Urothelium cell line (cell line): Measurements from ENCODE around the gene PTPRT.
A peak's percentile ranks its signal among the peaks of the same experiment; 100 is the strongest.

Experiments
- DNase-seq: peaks from one replicate; pipeline ENCODE4 v3.0.0; 2011; ENCODE audit warnings: low spot score, mixed read lengths
- FAIRE-seq: peaks from 2 replicates; lab custom pipeline; 2011; peaks lifted over from hg19 to GRCh38; lab: Jason Lieb, UNC

PTPRT gene

DNA sequence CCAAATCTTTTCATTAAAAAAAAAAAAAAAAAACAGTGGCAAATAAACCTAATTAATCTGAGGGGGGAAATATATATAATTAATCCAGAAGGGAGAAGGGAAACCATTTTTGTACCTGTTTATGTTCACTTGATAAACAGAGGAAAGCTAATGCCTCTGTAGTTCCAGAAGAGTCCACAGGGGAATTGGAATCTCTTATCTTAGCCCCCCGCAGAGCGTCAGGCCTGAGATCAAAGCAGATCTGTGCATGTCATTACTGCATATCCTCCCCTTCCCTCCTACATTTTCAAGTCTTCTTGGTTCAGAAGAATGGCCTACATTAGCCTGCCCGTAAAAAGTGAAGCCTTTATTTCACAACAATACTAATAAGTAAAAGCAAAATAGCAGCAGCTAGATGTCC, 157.2 kb downstream of the PTPRT start:
- no peak for DNase-seq
- no peak for FAIRE-seq

DNA sequence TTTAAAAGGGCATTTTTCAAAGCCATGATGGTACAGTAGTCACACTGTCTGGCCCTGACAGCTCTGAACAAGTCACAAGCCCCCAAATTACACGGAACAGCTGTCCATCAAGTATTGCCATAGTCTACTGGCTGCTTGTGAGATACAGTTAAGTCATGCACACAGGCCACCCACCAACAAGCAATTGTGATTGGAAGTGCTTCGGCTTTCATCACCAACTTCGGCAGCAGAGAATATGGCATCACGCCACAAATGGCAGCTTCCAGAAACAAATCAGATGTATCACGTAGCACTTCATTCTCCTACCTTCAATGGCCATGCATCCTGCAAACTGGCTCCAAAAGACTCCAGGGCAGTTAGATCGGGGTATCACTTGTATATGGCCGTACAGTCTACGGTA, 160.5 kb downstream of the PTPRT start:
- no peak for FAIRE-seq
- DNase-seq: no peak

DNA sequence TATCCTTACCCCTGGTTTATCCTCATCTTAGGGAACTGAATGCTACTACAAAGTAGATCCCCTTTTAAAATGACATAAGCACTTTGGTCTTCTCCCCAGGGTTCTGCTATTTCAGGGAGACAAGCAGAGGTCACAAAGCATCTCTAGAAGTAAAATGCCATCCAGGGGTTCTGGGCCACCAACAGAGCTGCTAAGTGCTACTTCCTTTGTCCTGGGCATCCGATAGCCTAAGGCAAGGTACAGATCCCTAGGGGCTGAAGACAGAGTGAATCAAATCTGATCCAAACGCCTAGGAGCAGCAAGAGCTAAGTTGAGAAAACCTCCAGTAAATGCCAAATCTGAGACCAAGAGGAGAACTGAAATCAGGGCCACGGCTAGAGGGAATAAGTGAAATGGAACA, 161.2 kb downstream of the PTPRT start:
- FAIRE-seq (no peak), DNase-seq (no peak)

DNA sequence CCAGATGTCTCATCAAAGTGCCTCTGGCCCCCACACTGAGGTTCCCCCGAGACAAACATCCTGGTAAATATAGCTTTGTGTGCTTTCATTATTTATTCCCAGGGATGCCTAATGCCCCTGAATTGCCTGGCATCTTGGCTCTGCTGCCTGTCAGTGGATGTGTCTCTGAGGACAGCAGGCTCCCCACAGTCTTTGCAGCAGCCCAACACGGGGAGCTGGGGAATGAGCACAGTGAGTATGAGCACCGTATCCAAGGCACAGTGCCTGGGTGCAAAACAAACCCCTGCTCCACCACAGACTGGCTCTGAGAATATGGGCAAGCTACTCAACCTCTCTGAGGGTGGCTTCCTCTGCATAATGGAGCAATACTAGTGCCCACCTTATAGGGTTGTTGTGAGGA, 165.9 kb downstream of the PTPRT start:
- no peak for FAIRE-seq
- DNase-seq: no peak

DNA sequence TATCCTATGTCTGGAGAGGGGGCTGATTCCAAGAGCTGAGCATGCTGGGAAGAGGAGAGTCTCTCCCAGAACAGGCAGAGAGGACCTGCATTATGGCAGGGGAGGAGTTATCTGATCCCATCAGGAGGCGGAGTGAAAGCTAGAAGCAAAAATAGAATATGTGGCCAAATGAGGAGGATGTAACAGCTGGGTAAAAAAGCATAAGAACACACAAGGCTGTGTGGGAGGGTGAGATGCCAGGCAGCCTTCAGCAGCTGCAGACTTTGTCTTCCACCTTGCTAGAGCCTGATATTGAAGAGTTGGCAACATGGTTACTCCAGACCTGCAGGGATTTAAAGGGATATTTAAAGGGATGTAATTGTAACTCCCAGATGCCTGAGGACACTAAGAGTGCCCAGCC, 167.1 kb downstream of the PTPRT start:
- DNase-seq (no peak), FAIRE-seq (no peak)

DNA sequence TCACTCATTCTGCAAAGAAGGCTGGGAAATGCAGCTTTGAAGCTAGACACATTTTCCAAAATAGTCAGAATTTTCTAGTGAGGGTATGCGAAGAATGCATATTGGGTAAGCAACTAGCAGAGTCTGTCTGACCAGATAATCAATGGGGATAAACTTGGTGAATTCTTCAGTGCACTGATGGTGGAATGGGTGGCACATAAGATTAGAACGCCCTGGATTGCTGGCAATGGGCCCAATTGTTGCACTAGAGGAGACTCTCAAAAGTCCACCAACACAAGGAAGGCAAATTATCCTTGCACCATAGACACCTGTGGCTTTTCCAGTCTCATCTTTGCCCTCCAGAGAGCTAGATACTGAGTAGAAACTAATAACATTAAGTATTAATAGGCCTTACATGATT, 167.6 kb downstream of the PTPRT start:
- DNase-seq: no peak
- no peak for FAIRE-seq

DNA sequence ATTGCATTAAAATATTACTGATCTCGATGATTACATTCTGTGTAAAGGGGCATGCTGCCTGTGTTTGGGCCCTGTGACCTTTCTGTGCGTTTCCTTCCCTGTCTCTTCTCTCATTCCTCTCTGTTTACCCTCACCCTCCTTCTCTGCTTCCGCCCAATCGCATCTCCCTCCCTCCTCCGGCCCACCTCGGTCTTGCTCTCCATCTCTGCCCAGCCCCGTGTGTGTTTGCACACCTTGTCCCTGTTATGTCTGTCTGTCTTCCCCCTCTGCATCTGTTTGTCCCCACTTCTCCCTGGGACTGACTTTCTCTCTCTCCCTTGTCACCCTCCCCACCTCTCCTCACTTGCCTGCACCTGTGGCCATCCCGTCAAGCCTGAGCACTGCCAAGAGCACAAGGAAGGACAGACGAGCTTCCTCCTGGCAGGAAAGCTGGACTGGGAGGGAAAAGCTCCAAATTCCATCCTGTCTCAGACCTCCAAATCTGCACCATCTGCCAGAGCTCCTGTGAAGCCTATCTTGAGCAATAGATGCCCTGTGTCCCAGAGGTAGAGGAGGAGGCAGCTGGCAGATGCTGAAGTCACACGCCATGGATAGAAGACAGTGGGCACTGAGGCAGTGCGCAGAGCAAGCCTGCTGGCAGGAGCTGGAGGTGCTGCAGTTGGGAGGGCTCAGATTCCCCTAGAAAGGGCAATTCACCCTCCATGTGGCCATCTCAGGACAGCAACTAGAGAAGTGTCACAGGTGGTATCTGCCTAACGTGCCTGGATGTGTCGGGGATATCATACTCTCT, 172.3 kb downstream of the PTPRT start:
- FAIRE-seq (no peak), DNase-seq (no peak)

DNA sequence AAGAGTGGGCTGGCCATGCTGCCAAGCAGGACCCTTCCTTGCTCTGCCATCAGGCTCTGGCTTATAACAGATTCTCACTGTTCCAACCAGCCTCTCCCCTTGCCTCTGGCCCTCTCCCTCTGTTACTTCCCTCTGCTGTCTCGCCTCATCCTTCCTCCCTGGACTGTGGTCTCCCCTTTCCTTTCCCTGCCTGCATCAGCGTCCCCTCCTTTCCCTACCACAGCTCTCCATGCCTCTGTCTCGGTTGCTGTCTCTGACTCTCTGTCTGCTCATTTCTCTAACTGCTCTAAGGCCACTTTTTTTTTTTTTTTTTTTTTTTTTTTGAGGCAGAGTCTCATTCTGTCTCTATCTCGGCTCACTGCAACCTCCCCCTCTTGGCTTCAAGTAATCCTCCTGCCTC, 173.4 kb downstream of the PTPRT start:
- no peak for FAIRE-seq

DNA sequence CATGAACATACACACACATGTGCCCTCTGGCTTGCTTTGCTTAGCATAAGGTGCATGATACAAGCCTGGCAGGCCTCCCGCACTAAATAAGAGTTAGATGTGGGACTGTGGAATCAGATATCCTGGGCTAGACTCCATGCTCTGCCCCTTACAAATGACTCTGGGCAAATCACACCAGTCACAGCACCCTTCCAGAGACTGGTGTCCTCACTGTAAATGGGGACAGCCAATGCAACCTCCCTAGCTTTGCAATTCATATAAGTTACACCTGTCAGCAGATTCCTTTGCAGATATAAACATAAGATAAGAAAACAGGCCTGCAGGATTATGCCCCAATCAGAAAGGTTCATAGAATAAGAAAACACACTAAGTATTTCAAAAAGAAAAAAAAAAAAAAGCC, 174.1 kb downstream of the PTPRT start:
- DNase-seq: no peak
- no peak for FAIRE-seq

More for the DNA sequence above, 173.4 kb downstream of the PTPRT start:
- DNase-seq: no peak

DNA sequence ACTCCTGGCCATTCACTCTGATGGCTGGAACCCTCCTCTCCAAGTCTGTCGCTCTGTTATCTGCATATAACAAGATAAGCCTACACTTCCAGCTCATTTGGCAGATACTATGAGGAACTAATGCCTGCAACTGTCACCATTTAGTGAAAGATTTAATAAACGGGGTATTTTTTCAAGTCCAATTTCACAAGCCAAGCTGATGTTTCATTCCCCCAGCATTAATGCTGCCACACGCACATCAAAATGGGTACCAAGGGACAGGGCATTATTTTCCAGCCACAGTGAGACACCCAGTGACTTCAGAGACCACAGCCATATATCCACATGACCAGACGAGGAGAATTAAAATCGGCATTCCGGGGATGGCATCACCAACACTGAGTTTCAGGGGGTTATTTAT, 175.5 kb downstream of the PTPRT start:
- no peak for FAIRE-seq

DNA sequence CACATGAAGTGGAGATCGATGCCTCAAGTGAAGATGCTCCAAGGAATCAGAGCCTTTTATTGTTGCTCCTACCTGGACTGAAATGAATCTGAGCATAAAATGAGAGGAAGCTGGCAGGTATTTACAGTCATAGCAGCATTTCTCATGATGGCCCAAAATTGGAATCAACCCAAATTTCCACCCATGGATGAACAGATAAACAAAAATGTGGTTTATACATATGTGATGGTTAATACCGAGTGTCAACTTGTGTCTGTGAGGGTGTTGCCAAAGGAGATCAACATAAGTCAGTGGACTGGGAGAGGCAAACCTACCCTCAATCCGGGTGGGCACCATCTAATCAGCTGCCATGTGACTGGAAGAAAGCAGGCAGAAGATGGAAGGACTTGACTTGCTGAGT, 178.2 kb downstream of the PTPRT start:
- DNase-seq (no peak), FAIRE-seq (no peak)

More for the DNA sequence above, 175.5 kb downstream of the PTPRT start:
- no peak for DNase-seq

DNA sequence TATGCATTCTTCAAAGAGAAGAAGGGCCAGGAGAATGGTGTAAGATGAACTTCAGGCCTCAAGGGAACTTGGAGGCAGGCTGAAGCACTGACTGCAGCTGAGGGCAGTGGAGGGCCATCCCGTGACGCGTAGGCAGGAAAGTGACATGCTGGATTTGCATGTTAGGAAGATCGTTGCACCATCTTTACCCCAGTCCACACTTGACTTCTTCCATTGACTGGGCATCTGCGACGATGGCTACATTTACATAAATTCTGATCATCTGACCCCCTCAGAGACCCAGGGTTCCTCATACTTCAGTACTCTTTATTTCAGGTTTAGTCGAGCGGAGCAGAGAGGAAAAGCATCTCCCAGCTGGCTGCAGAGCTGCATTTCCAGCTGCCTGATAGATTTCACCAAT, 180.2 kb downstream of the PTPRT start:
- FAIRE-seq (no peak), DNase-seq (no peak)

DNA sequence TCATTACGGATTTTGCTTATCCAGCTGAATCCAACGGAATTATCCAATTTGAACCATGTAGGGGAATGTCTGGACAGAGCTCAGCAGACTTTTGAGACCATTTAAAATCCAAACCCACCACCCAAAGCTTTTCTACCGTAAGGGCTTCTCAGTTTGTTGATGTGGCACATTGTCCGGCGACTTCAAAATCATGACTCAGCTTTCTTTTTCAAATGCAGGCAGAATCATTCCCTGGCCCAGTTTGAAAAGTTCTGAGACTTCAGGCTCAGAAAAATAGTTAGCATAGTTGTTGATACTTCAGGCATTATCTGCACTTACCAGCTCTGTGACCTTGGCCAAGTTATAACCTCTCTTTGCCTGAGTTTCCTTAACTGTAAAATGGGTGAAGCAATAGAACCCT, 182.2 kb downstream of the PTPRT start:
- DNase-seq: no peak
- no peak for FAIRE-seq

DNA sequence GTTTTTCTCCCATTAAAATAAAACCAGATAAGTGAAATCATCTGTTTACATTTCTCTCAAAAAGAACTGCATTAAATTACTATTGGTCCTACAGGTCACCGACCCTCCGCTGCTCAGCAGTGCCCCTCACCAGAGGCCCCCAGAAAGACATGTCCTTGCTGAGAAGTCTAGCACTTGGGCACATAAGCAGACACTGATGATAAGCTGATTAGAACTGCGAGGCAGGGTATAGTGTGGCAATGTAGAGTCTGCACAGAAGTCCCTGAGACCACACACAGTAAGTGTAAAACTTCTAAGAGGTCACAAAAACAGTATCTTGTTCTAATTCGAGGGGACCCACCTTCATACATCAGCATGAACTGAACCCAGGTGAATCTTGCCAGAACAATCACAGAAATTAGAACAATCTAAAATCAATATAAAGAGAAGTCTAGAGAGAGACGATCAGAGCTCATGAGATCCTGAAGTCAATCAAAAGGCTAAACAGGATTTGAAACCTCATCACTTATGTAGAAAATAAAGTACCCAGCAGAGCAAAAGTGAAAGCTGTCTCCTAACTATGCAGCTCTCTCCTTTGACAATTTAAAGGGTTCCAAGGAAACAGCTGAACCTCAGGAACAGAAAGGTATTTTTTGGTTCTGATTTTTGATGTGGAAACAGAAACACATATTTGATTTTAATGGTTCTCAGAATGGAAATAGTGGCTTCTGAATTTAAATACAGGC, 182.9 kb downstream of the PTPRT start:
- no peak for DNase-seq
- FAIRE-seq: no peak

DNA sequence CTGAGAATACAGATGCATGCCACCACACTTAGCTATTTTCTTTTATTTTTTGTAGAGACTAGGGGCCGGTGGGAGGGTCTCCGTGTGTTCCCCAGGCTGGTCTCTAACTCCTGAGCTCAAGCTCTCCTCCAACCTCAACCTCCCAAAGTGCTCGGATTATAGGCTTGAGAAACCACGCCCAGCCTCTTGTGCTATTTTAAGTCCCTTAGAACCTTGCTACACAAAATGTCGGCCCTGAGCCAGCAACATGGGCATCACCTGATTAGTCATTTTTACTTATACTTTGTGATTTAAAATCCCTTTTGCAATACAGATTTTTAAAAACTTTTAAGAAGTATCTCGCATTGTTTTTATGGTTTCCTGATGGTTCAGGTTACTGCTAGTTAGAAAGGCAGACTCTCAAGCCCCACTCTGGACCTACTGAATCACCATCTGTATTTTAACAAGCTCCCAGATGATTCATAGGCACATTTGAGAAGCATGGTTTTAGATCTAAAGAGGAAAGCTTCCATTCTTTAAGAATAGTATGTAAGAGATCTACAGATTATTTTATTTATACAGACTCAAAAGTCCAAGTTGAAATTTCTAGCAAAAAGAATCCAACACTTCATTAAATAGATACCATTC, 186.3 kb downstream of the PTPRT start:
- FAIRE-seq: no peak
- DNase-seq: no peak

DNA sequence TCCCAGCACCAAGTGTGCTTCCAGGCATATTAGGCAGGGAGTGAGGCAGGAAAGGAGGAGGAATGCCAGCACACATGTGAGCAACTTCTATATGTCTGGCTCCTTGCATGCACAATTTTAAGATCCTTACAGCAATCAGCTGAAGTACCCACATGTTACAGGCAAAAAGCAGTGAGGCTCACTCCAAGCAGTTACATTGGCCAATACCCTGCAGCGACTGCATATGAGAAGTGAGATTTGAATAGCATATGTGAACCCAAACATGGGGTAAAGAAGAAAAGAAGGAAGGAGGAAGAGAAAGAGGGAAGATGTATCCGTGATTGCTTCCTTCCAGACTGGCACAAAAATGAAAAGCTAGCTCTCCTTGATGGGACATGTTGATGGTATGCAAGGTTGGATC, 193.6 kb downstream of the PTPRT start:
- FAIRE-seq (no peak), DNase-seq (no peak)

DNA sequence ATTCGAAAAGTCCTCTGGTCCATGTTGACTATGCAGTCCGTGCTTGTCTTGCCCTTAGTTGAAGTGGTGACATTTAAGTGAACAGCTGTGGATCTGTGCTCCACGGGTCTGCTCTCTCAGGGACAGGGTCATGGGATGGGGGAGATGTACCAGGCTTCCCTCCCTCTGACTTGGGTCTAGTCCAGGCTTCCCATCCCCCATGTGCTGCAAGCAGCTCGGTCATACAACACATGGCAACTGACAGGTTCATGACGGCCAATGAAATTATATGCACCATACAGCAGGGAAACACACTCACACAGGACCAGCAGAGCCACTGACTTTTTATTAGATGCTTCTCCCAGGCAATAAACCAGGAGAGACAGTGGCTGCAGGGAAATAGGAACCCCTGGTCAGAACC, 201.4 kb downstream of the PTPRT start:
- DNase-seq: no peak

DNA sequence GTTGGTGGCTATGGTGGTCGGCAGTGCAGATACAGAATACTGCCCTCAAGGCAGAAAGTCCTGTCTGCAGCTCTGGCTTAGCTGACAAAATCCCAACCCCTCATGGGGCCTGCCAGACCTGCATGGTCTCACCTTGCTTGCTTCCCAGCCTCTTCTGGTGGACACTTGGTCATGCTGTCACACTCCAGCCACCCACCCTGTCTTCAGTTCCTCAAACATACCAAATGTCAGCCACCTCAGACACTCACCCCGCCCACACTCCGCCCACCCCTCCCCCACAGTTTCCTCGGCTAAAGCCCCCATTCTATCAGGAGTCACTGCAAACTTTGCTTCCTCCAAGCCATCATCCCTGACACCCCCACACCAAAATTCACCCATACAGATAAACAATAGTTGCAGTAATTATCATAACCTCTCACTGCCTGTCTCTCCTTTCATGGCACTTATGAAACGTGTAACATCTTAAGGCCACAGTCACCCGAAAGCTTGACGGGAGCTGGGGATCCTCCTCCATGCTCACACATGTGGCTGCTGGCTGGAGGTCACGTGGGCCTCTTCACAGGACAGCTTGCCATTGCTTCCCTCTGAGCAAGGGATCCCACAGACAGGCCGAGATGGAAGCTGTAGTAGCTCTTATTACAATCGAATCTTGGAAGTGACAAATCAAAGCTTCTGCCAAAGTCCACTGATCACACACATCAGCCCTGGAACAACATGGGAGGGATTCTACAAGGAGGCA, 202.2 kb downstream of the PTPRT start:
- FAIRE-seq: no peak
- DNase-seq: no peak

More for the DNA sequence above, 201.4 kb downstream of the PTPRT start:
- no peak for FAIRE-seq

DNA sequence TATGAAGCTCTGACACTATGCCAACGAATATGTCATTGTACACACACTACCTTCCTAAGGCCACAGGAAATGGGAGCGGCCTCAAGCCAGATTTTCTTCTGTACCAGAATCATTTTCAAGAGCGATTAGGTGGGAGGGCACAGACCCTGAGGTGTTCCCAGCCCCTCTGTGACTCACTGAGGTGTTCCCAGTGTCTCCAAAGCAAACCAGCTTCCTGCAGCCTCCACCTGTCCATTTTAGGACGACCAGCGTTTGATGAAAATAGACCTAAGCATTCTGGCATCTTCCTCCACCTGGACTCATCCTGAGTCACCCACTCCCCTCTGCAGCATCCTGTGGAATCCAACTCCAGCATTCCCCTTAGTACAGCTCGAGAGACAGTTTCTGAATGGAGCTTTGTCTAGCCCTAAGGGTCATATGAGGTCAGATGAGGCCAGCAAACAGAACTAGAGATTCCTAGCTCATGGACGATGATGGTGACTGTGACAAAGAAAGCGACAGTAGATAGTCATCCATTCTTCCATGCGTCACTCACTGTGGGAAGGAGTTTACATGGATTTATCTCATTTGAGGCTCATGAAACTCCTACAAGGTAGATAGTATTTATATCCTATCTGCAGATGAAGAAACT, 203.4 kb downstream of the PTPRT start:
- FAIRE-seq (no peak), DNase-seq (peak; percentile 66)

DNA sequence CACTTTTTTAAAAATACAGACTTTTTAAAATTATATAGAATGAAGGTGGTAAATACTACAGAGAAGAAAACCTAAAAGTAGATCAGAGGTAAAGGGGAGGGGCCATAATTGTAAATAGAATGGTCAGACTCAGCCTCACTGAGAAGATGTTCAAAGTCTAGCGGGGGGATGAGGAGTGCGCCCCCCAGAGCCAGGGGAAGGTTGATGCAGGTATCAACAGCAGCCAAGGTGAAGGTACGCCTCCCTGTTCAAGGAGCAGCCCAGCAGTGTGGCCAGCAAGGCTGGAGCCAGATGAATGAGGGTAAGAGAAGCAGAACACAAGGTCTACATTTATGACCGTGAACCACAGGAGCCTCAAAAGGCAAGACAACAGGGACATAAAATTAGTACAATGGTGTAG, 204.1 kb downstream of the PTPRT start:
- FAIRE-seq (no peak), DNase-seq (peak; percentile 31)

DNA sequence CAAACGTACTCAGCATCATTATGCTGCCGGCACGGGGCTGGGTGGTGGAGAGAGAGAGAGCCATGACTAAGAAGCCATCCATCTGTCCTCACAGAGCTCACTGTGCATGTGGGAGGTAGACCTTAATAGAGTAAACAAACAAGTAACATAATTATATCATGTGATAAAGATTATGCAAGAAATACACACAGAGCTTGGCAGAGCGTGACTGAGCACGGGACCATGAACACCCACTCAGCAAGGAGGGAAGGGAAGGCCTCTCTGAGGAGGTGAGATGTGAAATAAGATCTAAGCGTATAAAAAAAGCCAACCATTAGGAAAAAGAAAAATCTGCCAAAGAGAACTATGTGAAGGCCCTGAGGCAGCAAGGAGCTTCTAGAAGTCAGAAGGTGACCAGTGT, 207.5 kb downstream of the PTPRT start:
- DNase-seq (no peak), FAIRE-seq (no peak)
